Stomach (tissue), 9 donors: Measurements from ENCODE around the gene UBR4. TPM values are rescaled to one million over a fixed set of nuclear protein-coding genes. Genes with fewer than 3 reads are reported as not detected.

Experiments
- DNase-seq, 2 donors: peaks; one replicate each; pipeline versions ENCODE4 v3.0.0 to v3.0.0-alpha.2; 2013 to 2019
- H3K27ac ChIP-seq, 5 donors: fragments of 200-600 bp in 4 of 5; sonication (generic) in 4 of 5; one replicate each; pipeline ENCODE4 v1.5.1; 2013 to 2019; ENCODE audit warnings: mild to moderate bottlenecking in 1 of 5, moderate library complexity in 1 of 5
- H3K27me3 ChIP-seq, 3 donors: fragments of 200-600 bp; sonication (generic); one replicate each; pipeline ENCODE4 v1.5.1; 2017 to 2019; ENCODE audit warnings: mixed run types in 1 of 3
- H3K36me3 ChIP-seq, 4 donors: fragments of 200-600 bp; sonication (generic); 1 replicate in 3 of 4; 2 replicates in 1 of 4; pipeline ENCODE4 v1.5.1; 2016 to 2019
- H3K4me1 ChIP-seq, 4 donors: fragments of 200-600 bp; sonication (generic); one replicate each; pipeline ENCODE4 v1.5.1; 2016 to 2019
- H3K4me3 ChIP-seq, 4 donors: fragments of 200-600 bp; sonication (generic) in 3 of 4; one replicate each; pipeline ENCODE4 v1.5.1; 2016 to 2019; ENCODE audit warnings: mild to moderate bottlenecking in 1 of 4
- H3K9me3 ChIP-seq, 4 donors: fragments of 200-600 bp; sonication (generic); one replicate each; pipeline ENCODE4 v1.5.1; 2016 to 2019
- CTCF ChIP-seq, 7 experiments: fragments of 450-650 bp in 4 of 7; fragments of 200-600 bp in 3 of 7; sonication (generic) in 3 of 7; IDR thresholded peaks; one replicate each; pipeline ENCODE4 v1.5.1; 2016 to 2019; ENCODE audit warnings: antibody characterized with exemption in 7 of 7, control low read depth in 2 of 7, mild to moderate bottlenecking in 1 of 7
- EP300 ChIP-seq: sonication (generic); formaldehyde crosslinking; IDR thresholded peaks from one replicate; pipeline ENCODE4 v1.6.1; 2017; ENCODE audit warnings: antibody characterized with exemption
- POLR2A ChIP-seq, 4 donors: fragments of 450-650 bp; IDR thresholded peaks; one replicate each; pipeline ENCODE4 v1.6.1; 2016; ENCODE audit warnings: antibody characterized with exemption in 4 of 4, control low read depth in 2 of 4, mild to moderate bottlenecking in 1 of 4, moderate library complexity in 1 of 4
- POLR2AphosphoS5 ChIP-seq, 3 donors: sonication (generic); formaldehyde crosslinking; IDR thresholded peaks; one replicate each; pipeline ENCODE4 v1.6.1; 2016; ENCODE audit warnings: antibody characterized with exemption in 3 of 3
- WGBS, 5 donors: extraction: QIAGEN DNeasy Blood & Tissue Kit in 3 of 5; methylation state at CpG; one replicate each; pipeline versions ENCODE4 v1.1.5 to v1.1.7; 2013 to 2018; 5-methylcytosine and 5-hydroxymethylcytosine counted together
- intact Hi-C: fragments of 100-400 bp; cut with DNase I; formaldehyde crosslinking; loops from one replicate; pipeline ENCODE4 v1.15.1; 2023; ENCODE audit warnings: low total_unique reads
- polyA plus RNA-seq, 3 donors: library from polyadenylated mRNA; stranded (reverse); fragments of 200-250 nt; gene quantifications; one replicate each; pipeline ENCODE4 v1.2.3, GENCODE V29; 2013
- total RNA-seq, 5 donors: library from RNA; depleted of rRNA; stranded (reverse); fragments of >200 nt; gene quantifications; one replicate each; pipeline versions ENCODE4 v1.1.0 to v1.2.3, GENCODE V29; 2014 to 2016
- donor health status: healthy with polysubstance abuse.
- donor health status: Bipolar disorder and iron deficiency.
- donor health status: healthy.

UBR4 gene
- total and polyA plus RNA-seq, 8 donors, result 41.9 to 262 (median 128) TPM

GRCh38 chr1:19202396-19202795 lies 7.7 kb downstream of the UBR4 start:
- no peak for DNase-seq
- H3K4me1 ChIP-seq, result peaks cover 43 to 86% (median 64%) of the 10 kb centered on the region in 4 donors
- TF ChIP-seq EP300 (no peak), POLR2AphosphoS5 (IDR thresholded peaks at IDR 0.05) (no peak), POLR2A (IDR thresholded peaks at IDR 0.05) (no peak), CTCF (IDR thresholded peaks at IDR 0.05) (no peak)
- WGBS, 5 donors, result 56 to 72% (median 68%) methylated on average over 3 of the region's 3 CpGs
- H3K27me3 ChIP-seq, result no peaks in the 10 kb centered on the region
- H3K4me3 ChIP-seq, result no peak overlapping the region
- H3K27ac ChIP-seq, result peak overlapping the region in 2 of 5 donors; percentile 52 to 98
- peaks cover 26 to 43% (median 41%) of the 10 kb centered on the region in 4 donors for H3K36me3 ChIP-seq
- no peaks in the 10 kb centered on the region for H3K9me3 ChIP-seq
- intact Hi-C loops, result no loop called here

- Histone ChIP-seq H3K4me3 (no peak overlapping the region), H3K36me3 (peaks cover 45 to 66% (median 64%) of the 10 kb centered on the region in 4 donors), H3K27me3 (no peaks in the 10 kb centered on the region), H3K27ac (no peak overlapping the region), H3K4me1 (peaks cover 27 to 63% (median 44%) of the 10 kb centered on the region in 4 donors), H3K9me3 (no peaks in the 10 kb centered on the region)
- TF ChIP-seq CTCF (IDR thresholded peaks at IDR 0.05) (no peak), EP300 (no peak), POLR2A (IDR thresholded peaks at IDR 0.05) (no peak), POLR2AphosphoS5 (IDR thresholded peaks at IDR 0.05) (no peak)
- 56 to 74% (median 70%) methylated on average over 4 of the region's 4 CpGs for WGBS, 5 donors
- intact Hi-C loops, result no loop called here
- DNase-seq, result no peak
These were observed 10.0 kb downstream of the UBR4 start for GRCh38 chr1:19199969-19200604.

- Histone ChIP-seq H3K36me3 (peaks cover 49 to 72% (median 70%) of the 10 kb centered on the region in 4 donors), H3K4me1 (peaks cover 27 to 57% (median 41%) of the 10 kb centered on the region in 4 donors), H3K27me3 (no peaks in the 10 kb centered on the region), H3K27ac (no peak overlapping the region), H3K9me3 (no peaks in the 10 kb centered on the region), H3K4me3 (no peak overlapping the region)
- peak in 1 of 2 donors; percentile 11 for DNase-seq
- TF ChIP-seq POLR2AphosphoS5 (IDR thresholded peaks at IDR 0.05), result no peak
- no peak for TF ChIP-seq EP300
- TF ChIP-seq POLR2A (IDR thresholded peaks at IDR 0.05), result no peak
- 81 to 87% (median 85%) methylated on average over 4 of the region's 4 CpGs for WGBS, 5 donors
- intact Hi-C loops, result no loop called here
These were observed 10.6 kb downstream of the UBR4 start for GRCh38 chr1:19199329-19199968.

GRCh38 chr1:19198820-19199219 lies 11.2 kb downstream of the UBR4 start:
- Histone ChIP-seq H3K36me3 (peaks cover 53 to 79% (median 77%) of the 10 kb centered on the region in 4 donors), H3K27me3 (no peaks in the 10 kb centered on the region), H3K4me3 (no peak overlapping the region), H3K4me1 (peaks cover 23 to 51% (median 35%) of the 10 kb centered on the region in 4 donors), H3K27ac (no peak overlapping the region), H3K9me3 (no peaks in the 10 kb centered on the region)
- TF ChIP-seq POLR2AphosphoS5 (IDR thresholded peaks at IDR 0.05) (no peak), EP300 (no peak)
- DNase-seq, result no peak
- 82 to 91% (median 84%) methylated on average over 4 of the region's 4 CpGs for WGBS, 5 donors
- intact Hi-C loops, result no loop called here

- H3K36me3 ChIP-seq, result peaks cover 61 to 88% (median 86%) of the 10 kb centered on the region in 4 donors
These were observed 12.2 kb downstream of the UBR4 start for GRCh38 chr1:19197845-19198244.

More at GRCh38 chr1:19197845-19198244, 12.2 kb downstream of the UBR4 start:
- Histone ChIP-seq H3K4me1 (peaks cover 13 to 41% (median 26%) of the 10 kb centered on the region in 4 donors), H3K27me3 (no peaks in the 10 kb centered on the region), H3K27ac (no peak overlapping the region), H3K4me3 (no peak overlapping the region), H3K9me3 (no peaks in the 10 kb centered on the region)
- 67 to 84% (median 74%) methylated on average over 2 of the region's 2 CpGs for WGBS, 5 donors
- no peak for DNase-seq
- intact Hi-C loops, result no loop called here
- no peak for TF ChIP-seq EP300
- TF ChIP-seq POLR2A (IDR thresholded peaks at IDR 0.05), result no peak
- TF ChIP-seq POLR2AphosphoS5 (IDR thresholded peaks at IDR 0.05), result no peak
- TF ChIP-seq CTCF (IDR thresholded peaks at IDR 0.05), result no peak
